Measurements from ENCODE around the gene ITGB3. TPM values are rescaled to one million over a fixed set of nuclear protein-coding genes. Genes with fewer than 3 reads are reported as not detected.

The ITGB3 gene
- total RNA-seq, 1 donor = 22.0 TPM

GRCh38 chr17:47301831-47302230, 48.2 kb downstream of the ITGB3 start:
- no peak for TF ChIP-seq CTCF (IDR thresholded peaks at IDR 0.05; ENCODE audit: insufficient read depth, low read length)
- H3K4me3 ChIP-seq (ENCODE audit: low read depth, low read length) = no peak overlapping the region
- no peak for DNase-seq (ENCODE audit: low read depth)

GRCh38 chr17:47304186-47304585, 50.6 kb downstream of the ITGB3 start:
- H3K4me3 ChIP-seq (ENCODE audit: low read depth, low read length) = no peak overlapping the region
- no peak for TF ChIP-seq CTCF (IDR thresholded peaks at IDR 0.05; ENCODE audit: insufficient read depth, low read length)
- DNase-seq (ENCODE audit: low read depth) = peak; percentile 69

GRCh38 chr17:47305302-47305923, 51.8 kb downstream of the ITGB3 start:
- no peak overlapping the region for H3K4me3 ChIP-seq (ENCODE audit: low read depth, low read length)

GRCh38 chr17:47310186-47310733, 56.6 kb downstream of the ITGB3 start:
- no peak for DNase-seq (ENCODE audit: low read depth)
- H3K4me3 ChIP-seq (ENCODE audit: low read depth, low read length) = no peak overlapping the region
- no peak for TF ChIP-seq CTCF (IDR thresholded peaks at IDR 0.05; ENCODE audit: insufficient read depth, low read length)

More at GRCh38 chr17:47305302-47305923, 51.8 kb downstream of the ITGB3 start:
- DNase-seq (ENCODE audit: low read depth) = peak; percentile 95
- TF ChIP-seq CTCF (IDR thresholded peaks at IDR 0.05; ENCODE audit: insufficient read depth, low read length) = no peak

GRCh38 chr17:47311420-47311819, 57.8 kb downstream of the ITGB3 start:
- DNase-seq (ENCODE audit: low read depth) = no peak
- no peak overlapping the region for H3K4me3 ChIP-seq (ENCODE audit: low read depth, low read length)
- TF ChIP-seq CTCF (IDR thresholded peaks at IDR 0.05; ENCODE audit: insufficient read depth, low read length) = no peak

GRCh38 chr17:47315451-47316266, 62.0 kb downstream of the ITGB3 start:
- TF ChIP-seq CTCF (IDR thresholded peaks at IDR 0.05; ENCODE audit: insufficient read depth, low read length) = peak; percentile 81
- no peak overlapping the region for H3K4me3 ChIP-seq (ENCODE audit: low read depth, low read length)
- peak; percentile 90 for DNase-seq (ENCODE audit: low read depth)
